ENCODE results near the gene CNTNAP2.

Gene CNTNAP2

GRCh38 chr7:146606628-146607027, 490.0 kb downstream of the CNTNAP2 start:
- no peaks in the 10 kb centered on the region for H3K27me3 ChIP-seq (ENCODE audit: insufficient read depth, low read length)
- H3K4me3 ChIP-seq (ENCODE audit: low read length), result no peak overlapping the region
- H3K9me3 ChIP-seq (ENCODE audit: insufficient read depth, low read depth, low read length), result no peaks in the 10 kb centered on the region
- no peaks in the 10 kb centered on the region for H3K4me1 ChIP-seq (ENCODE audit: insufficient read depth, low read length)
- no peaks in the 10 kb centered on the region for H3K36me3 ChIP-seq (ENCODE audit: insufficient read depth, low read depth, low read length)
- H3K9ac ChIP-seq (ENCODE audit: low read depth, low read length), result no peak overlapping the region
- no peak overlapping the region for H3K27ac ChIP-seq (ENCODE audit: low read length)

GRCh38 chr7:146619641-146620040, 503.0 kb downstream of the CNTNAP2 start:
- Histone ChIP-seq H3K9me3 (ENCODE audit: insufficient read depth, low read depth, low read length) (no peaks in the 10 kb centered on the region), H3K4me1 (ENCODE audit: insufficient read depth, low read length) (no peaks in the 10 kb centered on the region), H3K36me3 (ENCODE audit: insufficient read depth, low read depth, low read length) (no peaks in the 10 kb centered on the region), H3K27ac (ENCODE audit: low read length) (no peak overlapping the region), H3K9ac (ENCODE audit: low read depth, low read length) (no peak overlapping the region), H3K4me3 (ENCODE audit: low read length) (no peak overlapping the region), H3K27me3 (ENCODE audit: insufficient read depth, low read length) (no peaks in the 10 kb centered on the region)

GRCh38 chr7:146626912-146627311, 510.3 kb downstream of the CNTNAP2 start:
- Histone ChIP-seq H3K27ac (ENCODE audit: low read length) (no peak overlapping the region), H3K36me3 (ENCODE audit: insufficient read depth, low read depth, low read length) (no peaks in the 10 kb centered on the region), H3K4me1 (ENCODE audit: insufficient read depth, low read length) (no peaks in the 10 kb centered on the region)

GRCh38 chr7:146635205-146636032, 518.8 kb downstream of the CNTNAP2 start:
- H3K9me3 ChIP-seq (ENCODE audit: insufficient read depth, low read depth, low read length), result no peaks in the 10 kb centered on the region
- no peaks in the 10 kb centered on the region for H3K27me3 ChIP-seq (ENCODE audit: insufficient read depth, low read length)
- no peaks in the 10 kb centered on the region for H3K36me3 ChIP-seq (ENCODE audit: insufficient read depth, low read depth, low read length)
- peaks cover 10% of the 10 kb centered on the region for H3K4me1 ChIP-seq (ENCODE audit: insufficient read depth, low read length)
- H3K9ac ChIP-seq (ENCODE audit: low read depth, low read length), result no peak overlapping the region
- H3K27ac ChIP-seq (ENCODE audit: low read length), result no peak overlapping the region
- H3K4me3 ChIP-seq (ENCODE audit: low read length), result no peak overlapping the region

More at GRCh38 chr7:146626912-146627311, 510.3 kb downstream of the CNTNAP2 start:
- Histone ChIP-seq H3K27me3 (ENCODE audit: insufficient read depth, low read length) (no peaks in the 10 kb centered on the region), H3K9me3 (ENCODE audit: insufficient read depth, low read depth, low read length) (no peaks in the 10 kb centered on the region), H3K4me3 (ENCODE audit: low read length) (no peak overlapping the region), H3K9ac (ENCODE audit: low read depth, low read length) (no peak overlapping the region)

- H3K27me3 ChIP-seq (ENCODE audit: insufficient read depth, low read length), result no peaks in the 10 kb centered on the region
- H3K9ac ChIP-seq (ENCODE audit: low read depth, low read length), result no peak overlapping the region
- peaks cover 10% of the 10 kb centered on the region for H3K4me1 ChIP-seq (ENCODE audit: insufficient read depth, low read length)
- no peak overlapping the region for H3K4me3 ChIP-seq (ENCODE audit: low read length)
- H3K9me3 ChIP-seq (ENCODE audit: insufficient read depth, low read depth, low read length), result no peaks in the 10 kb centered on the region
- H3K36me3 ChIP-seq (ENCODE audit: insufficient read depth, low read depth, low read length), result no peaks in the 10 kb centered on the region
- H3K27ac ChIP-seq (ENCODE audit: low read length), result no peak overlapping the region
Observed at GRCh38 chr7:146636033-146636356, 519.4 kb downstream of the CNTNAP2 start.

- Histone ChIP-seq H3K36me3 (ENCODE audit: insufficient read depth, low read depth, low read length) (no peaks in the 10 kb centered on the region), H3K27ac (ENCODE audit: low read length) (no peak overlapping the region), H3K27me3 (ENCODE audit: insufficient read depth, low read length) (no peaks in the 10 kb centered on the region), H3K9ac (ENCODE audit: low read depth, low read length) (no peak overlapping the region), H3K9me3 (ENCODE audit: insufficient read depth, low read depth, low read length) (no peaks in the 10 kb centered on the region), H3K4me1 (ENCODE audit: insufficient read depth, low read length) (peaks cover 10% of the 10 kb centered on the region), H3K4me3 (ENCODE audit: low read length) (no peak overlapping the region)
Observed at GRCh38 chr7:146636581-146636980, 520.0 kb downstream of the CNTNAP2 start.

GRCh38 chr7:146639291-146639690, 522.7 kb downstream of the CNTNAP2 start:
- Histone ChIP-seq H3K27ac (ENCODE audit: low read length) (no peak overlapping the region), H3K4me3 (ENCODE audit: low read length) (no peak overlapping the region), H3K4me1 (ENCODE audit: insufficient read depth, low read length) (peaks cover 10% of the 10 kb centered on the region), H3K9me3 (ENCODE audit: insufficient read depth, low read depth, low read length) (no peaks in the 10 kb centered on the region), H3K9ac (ENCODE audit: low read depth, low read length) (no peak overlapping the region), H3K36me3 (ENCODE audit: insufficient read depth, low read depth, low read length) (no peaks in the 10 kb centered on the region), H3K27me3 (ENCODE audit: insufficient read depth, low read length) (no peaks in the 10 kb centered on the region)

GRCh38 chr7:146641491-146641890, 524.9 kb downstream of the CNTNAP2 start:
- Histone ChIP-seq H3K4me3 (ENCODE audit: low read length) (no peak overlapping the region), H3K4me1 (ENCODE audit: insufficient read depth, low read length) (no peaks in the 10 kb centered on the region), H3K36me3 (ENCODE audit: insufficient read depth, low read depth, low read length) (no peaks in the 10 kb centered on the region), H3K9ac (ENCODE audit: low read depth, low read length) (no peak overlapping the region), H3K9me3 (ENCODE audit: insufficient read depth, low read depth, low read length) (no peaks in the 10 kb centered on the region), H3K27me3 (ENCODE audit: insufficient read depth, low read length) (no peaks in the 10 kb centered on the region), H3K27ac (ENCODE audit: low read length) (no peak overlapping the region)

- H3K9ac ChIP-seq (ENCODE audit: low read depth, low read length), result no peak overlapping the region
- H3K27me3 ChIP-seq (ENCODE audit: insufficient read depth, low read length), result no peaks in the 10 kb centered on the region
- no peak overlapping the region for H3K27ac ChIP-seq (ENCODE audit: low read length)
- H3K4me1 ChIP-seq (ENCODE audit: insufficient read depth, low read length), result no peaks in the 10 kb centered on the region
- H3K36me3 ChIP-seq (ENCODE audit: insufficient read depth, low read depth, low read length), result no peaks in the 10 kb centered on the region
- H3K4me3 ChIP-seq (ENCODE audit: low read length), result no peak overlapping the region
- no peaks in the 10 kb centered on the region for H3K9me3 ChIP-seq (ENCODE audit: insufficient read depth, low read depth, low read length)
Observed at GRCh38 chr7:146645383-146645976, 528.9 kb downstream of the CNTNAP2 start.

GRCh38 chr7:146647445-146647844, 530.8 kb downstream of the CNTNAP2 start:
- no peaks in the 10 kb centered on the region for H3K27me3 ChIP-seq (ENCODE audit: insufficient read depth, low read length)
- H3K9ac ChIP-seq (ENCODE audit: low read depth, low read length), result no peak overlapping the region
- no peak overlapping the region for H3K27ac ChIP-seq (ENCODE audit: low read length)
- H3K4me3 ChIP-seq (ENCODE audit: low read length), result no peak overlapping the region
- no peaks in the 10 kb centered on the region for H3K9me3 ChIP-seq (ENCODE audit: insufficient read depth, low read depth, low read length)
- H3K36me3 ChIP-seq (ENCODE audit: insufficient read depth, low read depth, low read length), result no peaks in the 10 kb centered on the region
- H3K4me1 ChIP-seq (ENCODE audit: insufficient read depth, low read length), result no peaks in the 10 kb centered on the region

GRCh38 chr7:146652176-146652575, 535.6 kb downstream of the CNTNAP2 start:
- no peaks in the 10 kb centered on the region for H3K9me3 ChIP-seq (ENCODE audit: insufficient read depth, low read depth, low read length)
- H3K4me3 ChIP-seq (ENCODE audit: low read length), result no peak overlapping the region
- H3K27me3 ChIP-seq (ENCODE audit: insufficient read depth, low read length), result no peaks in the 10 kb centered on the region
- H3K9ac ChIP-seq (ENCODE audit: low read depth, low read length), result no peak overlapping the region
- H3K36me3 ChIP-seq (ENCODE audit: insufficient read depth, low read depth, low read length), result no peaks in the 10 kb centered on the region
- H3K27ac ChIP-seq (ENCODE audit: low read length), result no peak overlapping the region
- no peaks in the 10 kb centered on the region for H3K4me1 ChIP-seq (ENCODE audit: insufficient read depth, low read length)

- H3K9me3 ChIP-seq (ENCODE audit: insufficient read depth, low read depth, low read length), result no peaks in the 10 kb centered on the region
- H3K9ac ChIP-seq (ENCODE audit: low read depth, low read length), result no peak overlapping the region
- H3K36me3 ChIP-seq (ENCODE audit: insufficient read depth, low read depth, low read length), result no peaks in the 10 kb centered on the region
- no peaks in the 10 kb centered on the region for H3K27me3 ChIP-seq (ENCODE audit: insufficient read depth, low read length)
- no peak overlapping the region for H3K4me3 ChIP-seq (ENCODE audit: low read length)
- no peak overlapping the region for H3K27ac ChIP-seq (ENCODE audit: low read length)
- H3K4me1 ChIP-seq (ENCODE audit: insufficient read depth, low read length), result no peaks in the 10 kb centered on the region
Observed at GRCh38 chr7:146654048-146654447, 537.4 kb downstream of the CNTNAP2 start.
